Measurements from ENCODE around the gene NTNG1.

DNA sequence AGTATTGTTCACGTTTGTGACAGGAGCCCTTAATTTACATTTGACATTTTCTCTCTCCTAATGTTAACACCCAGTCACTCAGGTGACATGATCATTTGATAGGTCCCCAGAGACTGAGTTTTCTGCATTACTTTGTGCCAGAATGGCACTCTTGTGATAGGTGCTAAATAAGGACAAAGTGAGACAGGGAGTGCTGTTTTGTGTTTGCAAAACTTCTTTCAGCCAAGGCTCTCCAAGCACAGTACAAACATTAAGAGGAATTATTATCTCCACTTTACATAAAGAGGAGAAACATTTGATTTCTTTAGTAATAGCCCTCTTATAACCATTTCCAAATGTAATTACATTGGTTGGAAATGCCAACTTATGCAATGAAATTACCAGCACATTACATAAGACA is 355.2 kb downstream of the NTNG1 start:
- TF ChIP-seq GATA2 (IDR thresholded peaks at IDR 0.05; ENCODE audit: low read depth, low read length), result no peak
- TF ChIP-seq GATA3 (IDR thresholded peaks at IDR 0.05; ENCODE audit: low read depth, low read length), result no peak

Measured in SH-SY5Y (cell line).